ENCODE results near the gene PBXIP1.

DNA sequence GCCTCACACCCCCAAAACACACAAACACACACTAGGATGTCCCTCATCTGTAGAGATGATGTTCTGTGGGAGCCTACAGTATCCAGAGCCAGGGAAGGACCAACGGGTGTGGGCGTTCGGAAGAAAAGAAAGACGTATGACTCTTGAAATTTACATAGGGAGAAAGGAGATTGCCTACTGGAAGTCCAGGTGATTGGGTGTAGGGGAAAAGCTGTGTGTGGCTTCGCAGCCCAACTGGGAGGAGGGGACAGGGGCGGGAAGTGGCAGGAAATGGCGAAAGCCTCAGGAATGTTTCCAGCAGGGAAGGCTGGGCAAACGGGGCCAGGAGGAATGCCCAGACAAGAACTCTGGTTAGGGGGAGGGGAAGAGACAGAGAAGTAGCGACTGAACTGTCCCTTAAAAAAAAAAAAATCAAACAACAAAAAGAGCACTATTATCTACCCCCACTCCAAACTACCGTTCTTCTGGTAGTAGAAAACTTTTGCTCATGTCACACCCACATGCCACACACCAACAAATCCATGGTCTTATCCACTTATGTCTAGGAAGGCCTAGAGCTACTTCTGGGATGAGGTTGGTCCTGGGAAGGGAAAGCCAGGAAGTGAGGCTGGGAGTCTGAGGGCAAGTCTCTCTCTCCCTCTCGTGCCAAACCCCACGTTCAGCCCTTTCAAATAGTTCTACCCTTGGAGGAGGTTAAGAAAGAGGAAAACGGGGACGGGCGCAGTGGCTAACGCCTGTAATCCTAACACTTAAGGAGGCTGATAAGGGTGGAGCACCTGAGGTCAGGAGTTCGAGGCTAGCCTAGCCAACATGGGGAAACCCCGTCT, 16.8 kb upstream of the PBXIP1 start:
- TF ChIP-seq CTCF (IDR thresholded peaks at IDR 0.05) (no peak), POLR2A (IDR thresholded peaks at IDR 0.05) (peak in 1 of 2 donors; percentile 47)
